CD4-positive, alpha-beta T cell (primary cell): Measurements from ENCODE around the gene COL15A1. TPM values are rescaled to one million over a fixed set of nuclear protein-coding genes. Genes with fewer than 3 reads are reported as not detected.

ENCODE experiments used
- ATAC-seq: fragments of 200-7000 bp; cut with Tn5 transposase; one replicate; pipeline ENCODE4 v1.10.0; 2022; ENCODE audit warnings: mild to moderate bottlenecking; ENCODE audit not compliant: poor library complexity
- CTCF ChIA-PET: fragments of 350-600 bp; sonication (Branson Sonifier 250); formaldehyde crosslinking; loops from one replicate; lab custom pipeline; 2021; ENCODE audit warnings: antibody characterized with exemption, inconsistent platforms; lab: Charles Lee
- POLR2A ChIA-PET: fragments of 350-600 bp; sonication (Branson Sonifier 250); formaldehyde crosslinking; loops from one replicate; lab custom pipeline; 2021; ENCODE audit warnings: antibody characterized with exemption, inconsistent platforms; lab: Charles Lee
- DNase-seq, 14 experiments: peaks; one replicate each; pipeline ENCODE4 v3.0.0-alpha.2; 2013 to 2020; ENCODE audit warnings: mixed read lengths in 2 of 14
- H3K27ac ChIP-seq, 2 donors: one replicate each; pipeline versions ENCODE4 v1.5.1 to v1.7.0; 2013; ENCODE audit warnings: low read length in 2 of 2, low read depth in 1 of 2, mild to moderate bottlenecking in 1 of 2
- H3K27me3 ChIP-seq, 2 experiments: 1 replicate in 1 of 2; 2 replicates in 1 of 2; pipeline versions ENCODE4 v1.6.1 to v1.7.0; 2013; ENCODE audit warnings: low read length in 2 of 2, control low read depth in 1 of 2, mild to moderate bottlenecking in 1 of 2, moderate library complexity in 1 of 2; ENCODE audit not compliant: insufficient read depth in 2 of 2, control insufficient read depth in 1 of 2
- H3K36me3 ChIP-seq: one replicate; pipeline ENCODE4 v1.6.1; 2013; ENCODE audit warnings: low read length, control low read depth; ENCODE audit not compliant: insufficient read depth
- H3K4me1 ChIP-seq: one replicate; pipeline ENCODE4 v1.6.1; 2013; ENCODE audit warnings: low read length, control low read depth; ENCODE audit not compliant: insufficient read depth
- H3K4me3 ChIP-seq: one replicate; pipeline ENCODE4 v1.5.1; 2013; ENCODE audit warnings: mild to moderate bottlenecking, low read length, moderate library complexity
- H3K9me3 ChIP-seq, 2 experiments: 1 replicate in 1 of 2; 2 replicates in 1 of 2; pipeline versions ENCODE4 v1.6.1 to v1.7.0; 2013; ENCODE audit warnings: low read length in 2 of 2, mild to moderate bottlenecking in 2 of 2, control low read depth in 1 of 2, moderate library complexity in 1 of 2; ENCODE audit not compliant: control insufficient read depth in 1 of 2, insufficient read depth in 1 of 2
- H3K27ac Mint-ChIP-seq: one replicate; pipeline ENCODE4 v1.8.0; 2020; ENCODE audit warnings: mixed read lengths
- H3K27me3 Mint-ChIP-seq: one replicate; pipeline ENCODE4 v1.8.0; 2021; ENCODE audit warnings: mixed read lengths
- H3K36me3 Mint-ChIP-seq: one replicate; pipeline ENCODE4 v1.8.0; 2021; ENCODE audit warnings: low read depth, mixed read lengths
- H3K4me1 Mint-ChIP-seq: one replicate; pipeline ENCODE4 v1.8.0; 2021; ENCODE audit warnings: low read depth, mixed read lengths
- H3K4me3 Mint-ChIP-seq: one replicate; pipeline ENCODE4 v1.8.0; 2020; ENCODE audit warnings: mild to moderate bottlenecking, mixed read lengths
- H3K9me3 Mint-ChIP-seq: one replicate; pipeline ENCODE4 v1.8.0; 2020; ENCODE audit warnings: mixed read lengths
- CTCF ChIP-seq: fragments of 200-600 bp; IDR thresholded peaks from one replicate; pipeline ENCODE4 v1.8.0; 2022; ENCODE audit warnings: antibody characterized with exemption, mild to moderate bottlenecking
- intact Hi-C, 2 experiments: fragments of 100-400 bp; cut with DNase I in 1 of 2; cut with micrococcal nuclease in 1 of 2; formaldehyde crosslinking; loops; one replicate each; pipeline versions ENCODE4 v1.15.1 to v1.9.0; 2023 to 2025; cut with DNase I, micrococcal nuclease
- total RNA-seq, 174 experiments: library from RNA in 2 of 174; stranded (reverse) in 2 of 174; gene quantifications; one replicate each; pipeline ENCODE4 v1.2.3 and lab custom pipeline; 2021 to 2026

The COL15A1 gene
- total RNA-seq, 2 experiments from 2014 or later = not detected

- Histone ChIP-seq H3K4me3 (no peak overlapping the region), H3K27ac (no peak overlapping the region), H3K27me3 (no peaks in the 10 kb centered on the region), H3K9me3 (no peaks in the 10 kb centered on the region), H3K4me1 (no peaks in the 10 kb centered on the region), H3K36me3 (no peaks in the 10 kb centered on the region)
- ChIA-PET POLR2A (no interaction called here), CTCF (no interaction called here)
- TF ChIP-seq CTCF = no peak
- no peak overlapping the region for H3K27ac Mint-ChIP-seq
- DNase-seq (no peak), ATAC-seq (no peak)
- no peaks in the 10 kb centered on the region for H3K9me3 Mint-ChIP-seq
- H3K36me3 Mint-ChIP-seq = no peaks in the 10 kb centered on the region
- H3K4me3 Mint-ChIP-seq = no peak overlapping the region
- intact Hi-C loops = no loop called here
- peaks cover 7% of the 10 kb centered on the region for H3K27me3 Mint-ChIP-seq
- H3K4me1 Mint-ChIP-seq = no peaks in the 10 kb centered on the region
Measured at GRCh38 chr9:98922721-98923435, 20.8 kb upstream of the COL15A1 start.

- ATAC-seq (no peak), DNase-seq (no peak)
- intact Hi-C loops = no loop called here
- no peaks in the 10 kb centered on the region for H3K27me3 ChIP-seq
- no peaks in the 10 kb centered on the region for H3K9me3 ChIP-seq
- no peak overlapping the region for H3K27ac Mint-ChIP-seq
- H3K4me3 ChIP-seq = no peak overlapping the region
- no peaks in the 10 kb centered on the region for H3K9me3 Mint-ChIP-seq
- peaks cover 11% of the 10 kb centered on the region for H3K27me3 Mint-ChIP-seq
- no peaks in the 10 kb centered on the region for H3K4me1 ChIP-seq
- H3K4me3 Mint-ChIP-seq = no peak overlapping the region
- H3K36me3 ChIP-seq = no peaks in the 10 kb centered on the region
- TF ChIP-seq CTCF = no peak
- POLR2A ChIA-PET = no interaction called here
- no peaks in the 10 kb centered on the region for H3K4me1 Mint-ChIP-seq
- CTCF ChIA-PET = no interaction called here
- H3K36me3 Mint-ChIP-seq = no peaks in the 10 kb centered on the region
- no peak overlapping the region for H3K27ac ChIP-seq
Measured at GRCh38 chr9:98923451-98924123, 20.1 kb upstream of the COL15A1 start.

- Histone ChIP-seq H3K27me3 (no peaks in the 10 kb centered on the region), H3K27ac (no peak overlapping the region), H3K4me1 (no peaks in the 10 kb centered on the region), H3K4me3 (no peak overlapping the region), H3K9me3 (no peaks in the 10 kb centered on the region), H3K36me3 (no peaks in the 10 kb centered on the region)
- intact Hi-C loops = no loop called here
- no peak for DNase-seq
- H3K9me3 Mint-ChIP-seq = no peaks in the 10 kb centered on the region
- H3K4me1 Mint-ChIP-seq = no peaks in the 10 kb centered on the region
- no peak overlapping the region for H3K4me3 Mint-ChIP-seq
- TF ChIP-seq CTCF = no peak
- POLR2A ChIA-PET = no interaction called here
- ATAC-seq = no peak
- peaks cover 14% of the 10 kb centered on the region for H3K27me3 Mint-ChIP-seq
- no peaks in the 10 kb centered on the region for H3K36me3 Mint-ChIP-seq
- H3K27ac Mint-ChIP-seq = no peak overlapping the region
- CTCF ChIA-PET = no interaction called here
Measured at GRCh38 chr9:98924946-98925820, 18.5 kb upstream of the COL15A1 start.
